ENCODE results near the gene HPCA.
A peak's percentile ranks its signal among the peaks of the same experiment; 100 is the strongest.

HPCA gene

GRCh38 chr1:32863881-32864245 lies 22.4 kb upstream of the HPCA start:
- Histone ChIP-seq H3K9me3 (ENCODE audit: control insufficient read depth in 2 of 2, low read length in 2 of 2) (no peaks in the 10 kb centered on the region), H3K27me3 (ENCODE audit: control insufficient read depth in 2 of 2, insufficient read depth in 2 of 2, low read length in 2 of 2) (no peaks in the 10 kb centered on the region), H3K36me3 (ENCODE audit: control insufficient read depth in 2 of 2, insufficient read depth in 2 of 2, low read length in 2 of 2) (peaks cover 7 to 14% of the 10 kb centered on the region in 2 donors), H3K9ac (ENCODE audit: low read depth in 1 of 2, low read length in 2 of 2) (no peak overlapping the region), H3K4me3 (ENCODE audit: low read length in 2 of 2) (no peak overlapping the region), H3K27ac (ENCODE audit: low read depth in 2 of 2, low read length in 2 of 2) (no peak overlapping the region), H3K4me1 (ENCODE audit: control insufficient read depth in 2 of 2, insufficient read depth in 2 of 2, low read length in 2 of 2) (no peaks in the 10 kb centered on the region)

GRCh38 chr1:32864375-32865019 lies 21.8 kb upstream of the HPCA start:
- no peaks in the 10 kb centered on the region for H3K4me1 ChIP-seq (ENCODE audit: control insufficient read depth in 2 of 2, insufficient read depth in 2 of 2, low read length in 2 of 2)
- no peak overlapping the region for H3K27ac ChIP-seq (ENCODE audit: low read depth in 2 of 2, low read length in 2 of 2)
- peaks cover 7 to 10% of the 10 kb centered on the region in 2 donors for H3K36me3 ChIP-seq (ENCODE audit: control insufficient read depth in 2 of 2, insufficient read depth in 2 of 2, low read length in 2 of 2)
- no peaks in the 10 kb centered on the region for H3K9me3 ChIP-seq (ENCODE audit: control insufficient read depth in 2 of 2, low read length in 2 of 2)
- no peak overlapping the region for H3K9ac ChIP-seq (ENCODE audit: low read depth in 1 of 2, low read length in 2 of 2)
- peaks cover 0 to 1% of the 10 kb centered on the region in 2 donors for H3K27me3 ChIP-seq (ENCODE audit: control insufficient read depth in 2 of 2, insufficient read depth in 2 of 2, low read length in 2 of 2)
- no peak overlapping the region for H3K4me3 ChIP-seq (ENCODE audit: low read length in 2 of 2)

GRCh38 chr1:32865639-32866405 lies 20.5 kb upstream of the HPCA start:
- Histone ChIP-seq H3K4me1 (ENCODE audit: control insufficient read depth in 2 of 2, insufficient read depth in 2 of 2, low read length in 2 of 2) (no peaks in the 10 kb centered on the region), H3K9ac (ENCODE audit: low read depth in 1 of 2, low read length in 2 of 2) (no peak overlapping the region), H3K9me3 (ENCODE audit: control insufficient read depth in 2 of 2, low read length in 2 of 2) (no peaks in the 10 kb centered on the region), H3K27me3 (ENCODE audit: control insufficient read depth in 2 of 2, insufficient read depth in 2 of 2, low read length in 2 of 2) (peaks cover 3 to 7% of the 10 kb centered on the region in 2 donors), H3K36me3 (ENCODE audit: control insufficient read depth in 2 of 2, insufficient read depth in 2 of 2, low read length in 2 of 2) (peaks cover 7% of the 10 kb centered on the region in 2 donors), H3K27ac (ENCODE audit: low read depth in 2 of 2, low read length in 2 of 2) (no peak overlapping the region), H3K4me3 (ENCODE audit: low read length in 2 of 2) (no peak overlapping the region)

- H3K36me3 ChIP-seq (ENCODE audit: control insufficient read depth in 2 of 2, insufficient read depth in 2 of 2, low read length in 2 of 2), result peaks cover 4% of the 10 kb centered on the region in 2 donors
- H3K27me3 ChIP-seq (ENCODE audit: control insufficient read depth in 2 of 2, insufficient read depth in 2 of 2, low read length in 2 of 2), result peaks cover 10 to 12% of the 10 kb centered on the region in 2 donors
- no peaks in the 10 kb centered on the region for H3K9me3 ChIP-seq (ENCODE audit: control insufficient read depth in 2 of 2, low read length in 2 of 2)
- H3K4me3 ChIP-seq (ENCODE audit: low read length in 2 of 2), result no peak overlapping the region
- peaks cover 0 to 4% of the 10 kb centered on the region in 2 donors for H3K4me1 ChIP-seq (ENCODE audit: control insufficient read depth in 2 of 2, insufficient read depth in 2 of 2, low read length in 2 of 2)
- H3K9ac ChIP-seq (ENCODE audit: low read depth in 1 of 2, low read length in 2 of 2), result no peak overlapping the region
- no peak overlapping the region for H3K27ac ChIP-seq (ENCODE audit: low read depth in 2 of 2, low read length in 2 of 2)
Measured at GRCh38 chr1:32867151-32867550, 19.1 kb upstream of the HPCA start.

GRCh38 chr1:32867671-32868070 lies 18.6 kb upstream of the HPCA start:
- Histone ChIP-seq H3K27ac (ENCODE audit: low read depth in 2 of 2, low read length in 2 of 2) (no peak overlapping the region), H3K9me3 (ENCODE audit: control insufficient read depth in 2 of 2, low read length in 2 of 2) (no peaks in the 10 kb centered on the region), H3K4me1 (ENCODE audit: control insufficient read depth in 2 of 2, insufficient read depth in 2 of 2, low read length in 2 of 2) (peaks cover 0 to 4% of the 10 kb centered on the region in 2 donors), H3K27me3 (ENCODE audit: control insufficient read depth in 2 of 2, insufficient read depth in 2 of 2, low read length in 2 of 2) (peaks cover 11 to 12% of the 10 kb centered on the region in 2 donors), H3K4me3 (ENCODE audit: low read length in 2 of 2) (no peak overlapping the region), H3K36me3 (ENCODE audit: control insufficient read depth in 2 of 2, insufficient read depth in 2 of 2, low read length in 2 of 2) (peaks cover 2 to 4% of the 10 kb centered on the region in 2 donors), H3K9ac (ENCODE audit: low read depth in 1 of 2, low read length in 2 of 2) (no peak overlapping the region)

GRCh38 chr1:32868085-32868484 lies 18.2 kb upstream of the HPCA start:
- peaks cover 11 to 12% of the 10 kb centered on the region in 2 donors for H3K27me3 ChIP-seq (ENCODE audit: control insufficient read depth in 2 of 2, insufficient read depth in 2 of 2, low read length in 2 of 2)
- no peak overlapping the region for H3K4me3 ChIP-seq (ENCODE audit: low read length in 2 of 2)
- H3K9ac ChIP-seq (ENCODE audit: low read depth in 1 of 2, low read length in 2 of 2), result no peak overlapping the region
- H3K36me3 ChIP-seq (ENCODE audit: control insufficient read depth in 2 of 2, insufficient read depth in 2 of 2, low read length in 2 of 2), result peaks cover 0 to 4% of the 10 kb centered on the region in 2 donors
- H3K27ac ChIP-seq (ENCODE audit: low read depth in 2 of 2, low read length in 2 of 2), result no peak overlapping the region
- no peaks in the 10 kb centered on the region for H3K9me3 ChIP-seq (ENCODE audit: control insufficient read depth in 2 of 2, low read length in 2 of 2)
- peaks cover 0 to 4% of the 10 kb centered on the region in 2 donors for H3K4me1 ChIP-seq (ENCODE audit: control insufficient read depth in 2 of 2, insufficient read depth in 2 of 2, low read length in 2 of 2)

- Histone ChIP-seq H3K27ac (ENCODE audit: low read depth in 2 of 2, low read length in 2 of 2) (no peak overlapping the region), H3K4me1 (ENCODE audit: control insufficient read depth in 2 of 2, insufficient read depth in 2 of 2, low read length in 2 of 2) (peaks cover 0 to 4% of the 10 kb centered on the region in 2 donors), H3K36me3 (ENCODE audit: control insufficient read depth in 2 of 2, insufficient read depth in 2 of 2, low read length in 2 of 2) (peaks cover 0 to 4% of the 10 kb centered on the region in 2 donors), H3K27me3 (ENCODE audit: control insufficient read depth in 2 of 2, insufficient read depth in 2 of 2, low read length in 2 of 2) (peaks cover 11 to 12% of the 10 kb centered on the region in 2 donors), H3K4me3 (ENCODE audit: low read length in 2 of 2) (no peak overlapping the region), H3K9ac (ENCODE audit: low read depth in 1 of 2, low read length in 2 of 2) (no peak overlapping the region), H3K9me3 (ENCODE audit: control insufficient read depth in 2 of 2, low read length in 2 of 2) (no peaks in the 10 kb centered on the region)
Measured at GRCh38 chr1:32868806-32869455, 17.4 kb upstream of the HPCA start.

- peaks cover 0 to 4% of the 10 kb centered on the region in 2 donors for H3K4me1 ChIP-seq (ENCODE audit: control insufficient read depth in 2 of 2, insufficient read depth in 2 of 2, low read length in 2 of 2)
- H3K4me3 ChIP-seq (ENCODE audit: low read length in 2 of 2), result no peak overlapping the region
- peaks cover 0 to 4% of the 10 kb centered on the region in 2 donors for H3K36me3 ChIP-seq (ENCODE audit: control insufficient read depth in 2 of 2, insufficient read depth in 2 of 2, low read length in 2 of 2)
- H3K27ac ChIP-seq (ENCODE audit: low read depth in 2 of 2, low read length in 2 of 2), result no peak overlapping the region
- no peaks in the 10 kb centered on the region for H3K9me3 ChIP-seq (ENCODE audit: control insufficient read depth in 2 of 2, low read length in 2 of 2)
- no peak overlapping the region for H3K9ac ChIP-seq (ENCODE audit: low read depth in 1 of 2, low read length in 2 of 2)
- peaks cover 11 to 12% of the 10 kb centered on the region in 2 donors for H3K27me3 ChIP-seq (ENCODE audit: control insufficient read depth in 2 of 2, insufficient read depth in 2 of 2, low read length in 2 of 2)
Measured at GRCh38 chr1:32869923-32870614, 16.2 kb upstream of the HPCA start.

GRCh38 chr1:32870615-32871363 lies 15.5 kb upstream of the HPCA start, which contains the start of gene FNDC5:
Gene FNDC5, minus strand, starts transcription at chr1:32870912.
- H3K9me3 ChIP-seq (ENCODE audit: control insufficient read depth in 2 of 2, low read length in 2 of 2), result no peaks in the 10 kb centered on the region
- peak within 1 kb of the TSS; percentile 46 to 56 for H3K4me3 ChIP-seq (ENCODE audit: low read length in 2 of 2)
- H3K27ac ChIP-seq (ENCODE audit: low read depth in 2 of 2, low read length in 2 of 2), result no peak within 1 kb of the TSS
- H3K36me3 ChIP-seq (ENCODE audit: control insufficient read depth in 2 of 2, insufficient read depth in 2 of 2, low read length in 2 of 2), result peaks cover 0 to 4% of the 10 kb centered on the region in 2 donors
- H3K27me3 ChIP-seq (ENCODE audit: control insufficient read depth in 2 of 2, insufficient read depth in 2 of 2, low read length in 2 of 2), result peaks cover 11 to 12% of the 10 kb centered on the region in 2 donors
- H3K9ac ChIP-seq (ENCODE audit: low read depth in 1 of 2, low read length in 2 of 2), result peak within 1 kb of the TSS in 1 of 2 donors; percentile 23
- H3K4me1 ChIP-seq (ENCODE audit: control insufficient read depth in 2 of 2, insufficient read depth in 2 of 2, low read length in 2 of 2), result peaks cover 0 to 4% of the 10 kb centered on the region in 2 donors
